Mesothelial cell of epicardium (in vitro differentiated cells): ENCODE results near the gene FUT3. TPM values are rescaled to one million over a fixed set of nuclear protein-coding genes. Genes with fewer than 3 reads are reported as not detected.

Experiments used
- DNase-seq, 2 experiments: peaks; one replicate each; pipeline ENCODE4 v3.0.0; 2021; ENCODE audit warnings: low spot score in 2 of 2; ENCODE audit not compliant: unreplicated experiment in 2 of 2
- H3K27ac Mint-ChIP-seq: 2 replicates; pipeline ENCODE4 v1.8.0; 2021; ENCODE audit warnings: mixed read lengths
- H3K27me3 Mint-ChIP-seq: 2 replicates; pipeline ENCODE4 v1.8.0; 2021; ENCODE audit warnings: low read depth, mixed read lengths
- H3K36me3 Mint-ChIP-seq: 2 replicates; pipeline ENCODE4 v1.8.0; 2021; ENCODE audit warnings: mixed read lengths
- H3K4me1 Mint-ChIP-seq: 2 replicates; pipeline ENCODE4 v1.8.0; 2021; ENCODE audit warnings: mixed read lengths
- H3K4me3 Mint-ChIP-seq: 2 replicates; pipeline ENCODE4 v1.8.0; 2021; ENCODE audit warnings: mild to moderate bottlenecking, moderate library complexity, mixed read lengths
- H3K9me3 Mint-ChIP-seq: 2 replicates; pipeline ENCODE4 v1.8.0; 2021; ENCODE audit warnings: mixed read lengths
- CTCF ChIP-seq: fragments of 200-600 bp; sonication (generic); IDR thresholded peaks from one replicate; pipeline ENCODE4 v1.5.0; 2021; ENCODE audit warnings: antibody characterized with exemption; ENCODE audit not compliant: unreplicated experiment
- total RNA-seq: library from RNA; stranded (reverse); gene quantifications from 3 replicates; pipeline ENCODE4 v1.2.1, GENCODE V29; 2021

FUT3 gene
- total RNA-seq, 1 donor from 2014 or later, result 0.49 TPM

GRCh38 chr19:5882421-5882968, 31.2 kb upstream of the FUT3 start:
- Mint-ChIP-seq H3K36me3 (no peaks in the 10 kb centered on the region), H3K27ac (no peak overlapping the region), H3K4me1 (peaks cover 8% of the 10 kb centered on the region), H3K27me3 (no peaks in the 10 kb centered on the region), H3K9me3 (no peaks in the 10 kb centered on the region), H3K4me3 (no peak overlapping the region)
- no peak for TF ChIP-seq CTCF
- DNase-seq, result no peak

- Mint-ChIP-seq H3K4me3 (no peak overlapping the region), H3K27ac (no peak overlapping the region), H3K36me3 (no peaks in the 10 kb centered on the region), H3K9me3 (no peaks in the 10 kb centered on the region), H3K4me1 (peaks cover 9% of the 10 kb centered on the region), H3K27me3 (no peaks in the 10 kb centered on the region)
- no peak for DNase-seq
- TF ChIP-seq CTCF, result no peak
Measured at GRCh38 chr19:5881543-5882299, 30.5 kb upstream of the FUT3 start.

- no peak for DNase-seq
- Mint-ChIP-seq H3K9me3 (no peaks in the 10 kb centered on the region), H3K4me3 (no peak overlapping the region), H3K36me3 (no peaks in the 10 kb centered on the region), H3K27me3 (no peaks in the 10 kb centered on the region), H3K27ac (no peak overlapping the region), H3K4me1 (peaks cover 16% of the 10 kb centered on the region)
- no peak for TF ChIP-seq CTCF
Measured at GRCh38 chr19:5880604-5881078, 29.4 kb upstream of the FUT3 start.

GRCh38 chr19:5880196-5880595, 28.9 kb upstream of the FUT3 start:
- Mint-ChIP-seq H3K9me3 (no peaks in the 10 kb centered on the region), H3K27ac (peak overlapping the region; percentile 43), H3K27me3 (no peaks in the 10 kb centered on the region), H3K4me3 (no peak overlapping the region), H3K36me3 (no peaks in the 10 kb centered on the region), H3K4me1 (peaks cover 16% of the 10 kb centered on the region)
- TF ChIP-seq CTCF, result no peak
- no peak for DNase-seq

GRCh38 chr19:5877882-5878281, 26.6 kb upstream of the FUT3 start:
- Mint-ChIP-seq H3K4me3 (no peak overlapping the region), H3K9me3 (no peaks in the 10 kb centered on the region), H3K4me1 (peaks cover 16% of the 10 kb centered on the region), H3K36me3 (no peaks in the 10 kb centered on the region), H3K27me3 (no peaks in the 10 kb centered on the region), H3K27ac (no peak overlapping the region)
- no peak for TF ChIP-seq CTCF
- DNase-seq, result no peak
